Brain pericyte (primary cell): ENCODE measurements around the gene C2orf49.

ENCODE experiments used
- DNase-seq: peaks from one replicate; pipeline ENCODE4 v3.0.0-alpha.2; 2012; ENCODE audit warnings: low read depth, low spot score

C2orf49 gene

GRCh38 chr2:105361102-105361889 lies 24.0 kb downstream of the C2orf49 start:
- no peak for DNase-seq

- DNase-seq: no peak
Measured at GRCh38 chr2:105362862-105363591, 25.7 kb downstream of the C2orf49 start.

GRCh38 chr2:105364436-105365139 lies 27.2 kb downstream of the C2orf49 start:
- DNase-seq: no peak

- no peak for DNase-seq
Measured at GRCh38 chr2:105365206-105365605, 27.9 kb downstream of the C2orf49 start.

GRCh38 chr2:105368759-105369408 lies 31.5 kb downstream of the C2orf49 start:
- no peak for DNase-seq

GRCh38 chr2:105369777-105370690 lies 32.7 kb downstream of the C2orf49 start:
- DNase-seq: peak; percentile 58

- DNase-seq: no peak
Measured at GRCh38 chr2:105371156-105371555, 33.8 kb downstream of the C2orf49 start.

GRCh38 chr2:105371810-105372209 lies 34.5 kb downstream of the C2orf49 start:
- DNase-seq: no peak

GRCh38 chr2:105373344-105373781 lies 36.0 kb downstream of the C2orf49 start:
- DNase-seq: no peak

GRCh38 chr2:105373895-105374401 lies 36.6 kb downstream of the C2orf49 start:
- DNase-seq: no peak

GRCh38 chr2:105375001-105375561 lies 37.7 kb downstream of the C2orf49 start:
- DNase-seq: peak; percentile 65

- DNase-seq: no peak
Measured at GRCh38 chr2:105376010-105376409, 38.7 kb downstream of the C2orf49 start.

GRCh38 chr2:105376789-105377240 lies 39.5 kb downstream of the C2orf49 start:
- no peak for DNase-seq

- no peak for DNase-seq
Measured at GRCh38 chr2:105377871-105378270, 40.5 kb downstream of the C2orf49 start.

GRCh38 chr2:105378276-105378840 lies 41.0 kb downstream of the C2orf49 start:
- no peak for DNase-seq

- DNase-seq: no peak
Measured at GRCh38 chr2:105378921-105379383, 41.6 kb downstream of the C2orf49 start.

- no peak for DNase-seq
Measured at GRCh38 chr2:105379741-105380186, 42.4 kb downstream of the C2orf49 start.

GRCh38 chr2:105380432-105381100 lies 43.2 kb downstream of the C2orf49 start:
- no peak for DNase-seq

GRCh38 chr2:105381101-105381668 lies 43.8 kb downstream of the C2orf49 start:
- no peak for DNase-seq
